Measurements from ENCODE around the gene CACNA1D.

GRCh38 chr3:53834429-53835095, 340.2 kb downstream of the CACNA1D start:
- TF ChIP-seq, protein P1, sequence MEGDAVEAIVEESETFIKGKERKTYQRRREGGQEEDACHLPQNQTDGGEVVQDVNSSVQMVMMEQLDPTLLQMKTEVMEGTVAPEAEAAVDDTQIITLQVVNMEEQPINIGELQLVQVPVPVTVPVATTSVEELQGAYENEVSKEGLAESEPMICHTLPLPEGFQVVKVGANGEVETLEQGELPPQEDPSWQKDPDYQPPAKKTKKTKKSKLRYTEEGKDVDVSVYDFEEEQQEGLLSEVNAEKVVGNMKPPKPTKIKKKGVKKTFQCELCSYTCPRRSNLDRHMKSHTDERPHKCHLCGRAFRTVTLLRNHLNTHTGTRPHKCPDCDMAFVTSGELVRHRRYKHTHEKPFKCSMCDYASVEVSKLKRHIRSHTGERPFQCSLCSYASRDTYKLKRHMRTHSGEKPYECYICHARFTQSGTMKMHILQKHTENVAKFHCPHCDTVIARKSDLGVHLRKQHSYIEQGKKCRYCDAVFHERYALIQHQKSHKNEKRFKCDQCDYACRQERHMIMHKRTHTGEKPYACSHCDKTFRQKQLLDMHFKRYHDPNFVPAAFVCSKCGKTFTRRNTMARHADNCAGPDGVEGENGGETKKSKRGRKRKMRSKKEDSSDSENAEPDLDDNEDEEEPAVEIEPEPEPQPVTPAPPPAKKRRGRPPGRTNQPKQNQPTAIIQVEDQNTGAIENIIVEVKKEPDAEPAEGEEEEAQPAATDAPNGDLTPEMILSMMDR (IDR thresholded peaks at IDR 0.05) = no peak
- TF ChIP-seq EP300 (IDR thresholded peaks at IDR 0.05) = no peak
